Vagina (tissue), 2 donors: ENCODE data around the gene MALT1.

Experiments
- CTCF ChIP-seq, 3 experiments: fragments of 450-650 bp in 2 of 3; fragments of 200-600 bp in 1 of 3; sonication (generic) in 1 of 3; IDR thresholded peaks; one replicate each; pipeline ENCODE4 v1.5.1; 2017 to 2019; ENCODE audit warnings: antibody characterized with exemption in 3 of 3, mild to moderate bottlenecking in 2 of 3, moderate library complexity in 2 of 3
- POLR2A ChIP-seq, 2 donors: fragments of 450-650 bp; IDR thresholded peaks; one replicate each; pipeline ENCODE4 v1.6.1; 2017; ENCODE audit warnings: antibody characterized with exemption in 2 of 2, mild to moderate bottlenecking in 2 of 2, moderate library complexity in 2 of 2

- no peak for TF ChIP-seq POLR2A (IDR thresholded peaks at IDR 0.05)
- no peak for TF ChIP-seq CTCF (IDR thresholded peaks at IDR 0.05)
Measured at GRCh38 chr18:58668897-58669296, 2.4 kb upstream of the MALT1 start.
